ENCODE measurements around the gene MSRB2.

MSRB2 gene

GRCh38 chr10:23079700-23080099, 15.7 kb upstream of the MSRB2 start:
- no peaks in the 10 kb centered on the region for H3K36me3 ChIP-seq (ENCODE audit: insufficient read depth, low read length)
- H3K9ac ChIP-seq (ENCODE audit: insufficient read length): no peak overlapping the region
- H3K9me3 ChIP-seq (ENCODE audit: low read depth, low read length): no peaks in the 10 kb centered on the region
- no peak for DNase-seq (ENCODE audit: low read depth, low spot score)
- TF ChIP-seq POLR2AphosphoS5 (IDR thresholded peaks at IDR 0.05; ENCODE audit: borderline replicate concordance, low read depth, low read length): no peak
- H3K4me3 ChIP-seq: no peak overlapping the region
- H3K27ac ChIP-seq: no peak overlapping the region

GRCh38 chr10:23080262-23080661, 15.1 kb upstream of the MSRB2 start:
- no peak for TF ChIP-seq POLR2AphosphoS5 (IDR thresholded peaks at IDR 0.05; ENCODE audit: borderline replicate concordance, low read depth, low read length)
- no peak for TF ChIP-seq FOXP2 (optimal IDR thresholded peaks at IDR 0.05; ENCODE audit: control extremely low read depth, extremely low read length, insufficient read depth)
- no peak for TF ChIP-seq EZH2 (IDR thresholded peaks at IDR 0.05)
- H3K36me3 ChIP-seq (ENCODE audit: insufficient read depth, low read length): no peaks in the 10 kb centered on the region
- H3K9me3 ChIP-seq (ENCODE audit: low read depth, low read length): no peaks in the 10 kb centered on the region
- no peak overlapping the region for H3K27ac ChIP-seq
- DNase-seq (ENCODE audit: low read depth, low spot score): no peak
- no peak overlapping the region for H3K4me3 ChIP-seq
- no peak overlapping the region for H3K9ac ChIP-seq (ENCODE audit: insufficient read length)

DNA sequence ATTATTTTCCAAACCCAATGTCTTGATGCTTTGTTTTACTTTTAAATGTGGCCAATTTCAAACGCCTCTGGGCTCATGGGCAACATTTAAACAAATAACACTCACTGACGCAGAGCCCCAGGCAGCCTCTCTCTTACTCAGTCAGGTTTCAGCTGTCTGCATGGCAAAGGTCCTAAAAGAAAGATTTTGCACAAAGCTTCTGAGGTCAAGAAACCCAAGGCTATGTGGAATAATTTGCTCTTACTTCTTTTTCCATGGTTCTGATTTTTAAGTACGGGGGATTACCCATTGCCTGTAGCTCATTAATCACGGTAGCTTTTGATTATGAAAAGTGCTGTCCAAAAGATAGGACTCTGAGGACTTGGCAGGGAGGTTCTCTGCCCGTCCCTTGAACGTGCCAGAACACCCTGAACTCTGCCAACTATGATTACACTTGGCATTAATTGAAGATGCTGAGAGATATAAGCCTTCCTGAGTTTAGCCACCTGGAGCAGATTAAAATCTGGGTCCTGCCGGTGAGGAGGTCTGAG, 14.1 kb upstream of the MSRB2 start:
- H3K27ac ChIP-seq: no peak overlapping the region
- no peak for TF ChIP-seq POLR2AphosphoS5 (IDR thresholded peaks at IDR 0.05; ENCODE audit: borderline replicate concordance, low read depth, low read length)
- no peak for TF ChIP-seq EZH2 (IDR thresholded peaks at IDR 0.05)
- no peak for TF ChIP-seq FOXP2 (optimal IDR thresholded peaks at IDR 0.05; ENCODE audit: control extremely low read depth, extremely low read length, insufficient read depth)
- no peak overlapping the region for H3K4me3 ChIP-seq
- no peaks in the 10 kb centered on the region for H3K9me3 ChIP-seq (ENCODE audit: low read depth, low read length)
- no peak for DNase-seq (ENCODE audit: low read depth, low spot score)
- H3K36me3 ChIP-seq (ENCODE audit: insufficient read depth, low read length): no peaks in the 10 kb centered on the region
- H3K9ac ChIP-seq (ENCODE audit: insufficient read length): no peak overlapping the region

- no peak for DNase-seq (ENCODE audit: low read depth, low spot score)
- Histone ChIP-seq H3K9ac (ENCODE audit: insufficient read length) (no peak overlapping the region), H3K9me3 (ENCODE audit: low read depth, low read length) (no peaks in the 10 kb centered on the region), H3K4me3 (no peak overlapping the region), H3K36me3 (ENCODE audit: insufficient read depth, low read length) (no peaks in the 10 kb centered on the region), H3K27ac (no peak overlapping the region)
- TF ChIP-seq POLR2AphosphoS5 (IDR thresholded peaks at IDR 0.05; ENCODE audit: borderline replicate concordance, low read depth, low read length): no peak
Observed at GRCh38 chr10:23081891-23082290, 13.5 kb upstream of the MSRB2 start.

- no peaks in the 10 kb centered on the region for H3K36me3 ChIP-seq (ENCODE audit: insufficient read depth, low read length)
- TF ChIP-seq POLR2AphosphoS5 (IDR thresholded peaks at IDR 0.05; ENCODE audit: borderline replicate concordance, low read depth, low read length) (no peak), FOXP2 (optimal IDR thresholded peaks at IDR 0.05; ENCODE audit: control extremely low read depth, extremely low read length, insufficient read depth) (no peak), EZH2 (IDR thresholded peaks at IDR 0.05) (no peak)
- H3K9ac ChIP-seq (ENCODE audit: insufficient read length): no peak overlapping the region
- H3K4me3 ChIP-seq: no peak overlapping the region
- no peak for DNase-seq (ENCODE audit: low read depth, low spot score)
- H3K27ac ChIP-seq: no peak overlapping the region
- H3K9me3 ChIP-seq (ENCODE audit: low read depth, low read length): no peaks in the 10 kb centered on the region
Observed at GRCh38 chr10:23088609-23089008, 6.8 kb upstream of the MSRB2 start.

GRCh38 chr10:23094786-23095403, 484 bp upstream of the MSRB2 start:
- Histone ChIP-seq H3K27ac (no peak overlapping the region), H3K36me3 (ENCODE audit: insufficient read depth, low read length) (no peaks in the 10 kb centered on the region), H3K9me3 (ENCODE audit: low read depth, low read length) (no peaks in the 10 kb centered on the region), H3K9ac (ENCODE audit: insufficient read length) (no peak overlapping the region), H3K4me3 (no peak overlapping the region)
- TF ChIP-seq POLR2AphosphoS5 (IDR thresholded peaks at IDR 0.05; ENCODE audit: borderline replicate concordance, low read depth, low read length): no peak
- no peak for TF ChIP-seq EZH2 (IDR thresholded peaks at IDR 0.05)
- no peak for TF ChIP-seq FOXP2 (optimal IDR thresholded peaks at IDR 0.05; ENCODE audit: control extremely low read depth, extremely low read length, insufficient read depth)
- DNase-seq (ENCODE audit: low read depth, low spot score): peak; percentile 40

GRCh38 chr10:23095966-23096801, 805 bp downstream of the MSRB2 start:
- TF ChIP-seq EZH2 (IDR thresholded peaks at IDR 0.05) (no peak), POLR2AphosphoS5 (IDR thresholded peaks at IDR 0.05; ENCODE audit: borderline replicate concordance, low read depth, low read length) (no peak; the same call in 1 of the 2 replicates), FOXP2 (optimal IDR thresholded peaks at IDR 0.05; ENCODE audit: control extremely low read depth, extremely low read length, insufficient read depth) (no peak)
- DNase-seq (ENCODE audit: low read depth, low spot score): no peak
- peak overlapping the region; percentile 57; the same call in 1 of the 2 replicates for H3K27ac ChIP-seq
- no peaks in the 10 kb centered on the region for H3K36me3 ChIP-seq (ENCODE audit: insufficient read depth, low read length)
- H3K4me3 ChIP-seq: peak overlapping the region; percentile 79
- no peaks in the 10 kb centered on the region for H3K9me3 ChIP-seq (ENCODE audit: low read depth, low read length)
- peak overlapping the region; percentile 87 for H3K9ac ChIP-seq (ENCODE audit: insufficient read length)

- peak; percentile 47 for DNase-seq (ENCODE audit: low read depth, low spot score)
- peak overlapping the region; percentile 79 for H3K4me3 ChIP-seq
- no peak overlapping the region for H3K9ac ChIP-seq (ENCODE audit: insufficient read length)
- peak overlapping the region; percentile 7; the same call in 1 of the 2 replicates for H3K27ac ChIP-seq
- TF ChIP-seq POLR2AphosphoS5 (IDR thresholded peaks at IDR 0.05; ENCODE audit: borderline replicate concordance, low read depth, low read length) (no peak), EZH2 (IDR thresholded peaks at IDR 0.05) (no peak), FOXP2 (optimal IDR thresholded peaks at IDR 0.05; ENCODE audit: control extremely low read depth, extremely low read length, insufficient read depth) (no peak)
- no peaks in the 10 kb centered on the region for H3K36me3 ChIP-seq (ENCODE audit: insufficient read depth, low read length)
- no peaks in the 10 kb centered on the region for H3K9me3 ChIP-seq (ENCODE audit: low read depth, low read length)
Observed at GRCh38 chr10:23096802-23097549, 1.6 kb downstream of the MSRB2 start.

All from SK-N-MC (cell line).